ENCODE data around the gene NOVA1. TPM values are rescaled to one million over a fixed set of nuclear protein-coding genes. Genes with fewer than 3 reads are reported as not detected.

The NOVA1 gene
- polyA plus RNA-seq, 1 donor (not counting 4 experiments of a cell fraction or from before 2014, with no cell fraction given) = not detected

DNA sequence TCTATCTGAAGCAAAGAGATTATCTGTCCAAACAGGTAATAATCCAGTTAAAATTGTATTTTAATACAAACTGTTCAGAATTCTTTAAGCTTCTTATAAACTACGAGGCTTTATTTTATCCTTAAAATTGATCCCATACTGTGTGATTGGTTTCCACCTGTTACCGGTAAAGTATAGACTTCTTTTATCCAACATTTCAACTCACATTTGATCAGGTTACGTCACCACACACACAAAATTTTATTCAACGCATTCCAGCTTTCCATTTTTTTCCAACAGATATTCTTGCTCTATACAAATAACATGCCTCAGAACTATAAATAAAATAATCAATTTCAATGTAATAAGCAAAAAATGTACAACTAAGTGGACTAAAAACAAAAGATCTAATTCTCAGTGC, 4.5 kb downstream of the NOVA1 start:
- Histone ChIP-seq H2AFZ (ENCODE audit: control insufficient read depth, low read length) (no peak overlapping the region), H3K9me1 (ENCODE audit: control insufficient read depth, extremely low read depth, insufficient read depth, low read length) (no peaks in the 10 kb centered on the region), H3K4me3 (ENCODE audit: control insufficient read depth in 2 of 3, extremely low read depth in 1 of 3, insufficient read depth in 2 of 3, low read depth in 1 of 3, low read length in 3 of 3) (no peak overlapping the region), H3K27ac (ENCODE audit: control insufficient read depth, insufficient read depth, low read length) (no peak overlapping the region), H3K9me3 (ENCODE audit: control insufficient read depth, low read depth, low read length) (no peaks in the 10 kb centered on the region), H3K4me1 (ENCODE audit: control insufficient read depth, extremely low read depth, insufficient read depth, low read length) (no peaks in the 10 kb centered on the region), H3K27me3 (ENCODE audit: control insufficient read depth, extremely low read depth, insufficient read depth, low read length) (peaks cover 18% of the 10 kb centered on the region), H3K9ac (ENCODE audit: control insufficient read depth, extremely low read depth, insufficient read depth, low read length) (no peak overlapping the region), H3K36me3 (ENCODE audit: control insufficient read depth in 2 of 2, extremely low read depth in 1 of 2, insufficient read depth in 2 of 2, low read length in 2 of 2) (no peaks in the 10 kb centered on the region), H4K20me1 (ENCODE audit: control insufficient read depth, extremely low read depth, insufficient read depth, low read length) (no peaks in the 10 kb centered on the region), H3K4me2 (ENCODE audit: control insufficient read depth, extremely low read depth, insufficient read depth, low read depth, low read length) (no peak overlapping the region), H3K79me2 (ENCODE audit: control insufficient read depth, insufficient read depth, low read length) (no peaks in the 10 kb centered on the region)
- dilution Hi-C loops (cut with MboI; ENCODE audit: extremely low pct_ligation_motif_present, low sequenced_read_pairs) = no loop called here
- FAIRE-seq = no peak
- no peak for DNase-seq (ENCODE audit: low read depth, low spot score)
- TF ChIP-seq CTCF (optimal IDR thresholded peaks at IDR 0.05 in 1 of 3, IDR thresholded peaks at IDR 0.05 in 1 of 3, conservative IDR thresholded peaks at IDR 0.05 in 1 of 3; ENCODE audit: extremely low read depth in 1 of 3, insufficient read depth in 2 of 3, low read length in 3 of 3) = no peak
- no peak for TF ChIP-seq EZH2 (IDR thresholded peaks at IDR 0.05; ENCODE audit: low read length)

- DNase-seq (ENCODE audit: low read depth, low spot score) (no peak), FAIRE-seq (no peak)
- Histone ChIP-seq H3K9me3 (ENCODE audit: control insufficient read depth, low read depth, low read length) (no peaks in the 10 kb centered on the region), H3K9ac (ENCODE audit: control insufficient read depth, extremely low read depth, insufficient read depth, low read length) (no peak overlapping the region), H3K27me3 (ENCODE audit: control insufficient read depth, extremely low read depth, insufficient read depth, low read length) (no peaks in the 10 kb centered on the region), H2AFZ (ENCODE audit: control insufficient read depth, low read length) (no peak overlapping the region), H3K36me3 (ENCODE audit: control insufficient read depth in 2 of 2, extremely low read depth in 1 of 2, insufficient read depth in 2 of 2, low read length in 2 of 2) (no peaks in the 10 kb centered on the region), H3K27ac (ENCODE audit: control insufficient read depth, insufficient read depth, low read length) (no peak overlapping the region), H3K4me2 (ENCODE audit: control insufficient read depth, extremely low read depth, insufficient read depth, low read depth, low read length) (no peak overlapping the region), H4K20me1 (ENCODE audit: control insufficient read depth, extremely low read depth, insufficient read depth, low read length) (no peaks in the 10 kb centered on the region), H3K9me1 (ENCODE audit: control insufficient read depth, extremely low read depth, insufficient read depth, low read length) (no peaks in the 10 kb centered on the region), H3K79me2 (ENCODE audit: control insufficient read depth, insufficient read depth, low read length) (no peaks in the 10 kb centered on the region), H3K4me1 (ENCODE audit: control insufficient read depth, extremely low read depth, insufficient read depth, low read length) (no peaks in the 10 kb centered on the region), H3K4me3 (ENCODE audit: control insufficient read depth in 2 of 3, extremely low read depth in 1 of 3, insufficient read depth in 2 of 3, low read depth in 1 of 3, low read length in 3 of 3) (no peak overlapping the region)
- TF ChIP-seq EZH2 (IDR thresholded peaks at IDR 0.05; ENCODE audit: low read length) = no peak
- TF ChIP-seq CTCF (optimal IDR thresholded peaks at IDR 0.05 in 1 of 3, IDR thresholded peaks at IDR 0.05 in 1 of 3, conservative IDR thresholded peaks at IDR 0.05 in 1 of 3; ENCODE audit: extremely low read depth in 1 of 3, insufficient read depth in 2 of 3, low read length in 3 of 3) = no peak
- dilution Hi-C loops (cut with MboI; ENCODE audit: extremely low pct_ligation_motif_present, low sequenced_read_pairs) = no loop called here
Observed at GRCh38 chr14:26589925-26590324, 7.9 kb downstream of the NOVA1 start.

Data from keratinocyte (primary cell).